ENCODE measurements around the gene APOA4. TPM values are rescaled to one million over a fixed set of nuclear protein-coding genes. Genes with fewer than 3 reads are reported as not detected.

APOA4 gene
- total RNA-seq, 1 experiment from 2014 or later = not detected

- CTCF ChIA-PET = interaction anchor here (0.6 to 1.8 kb wide), 7 partner anchors 10 to 318 kb away, joined by 3 to 9 read pairs (median 3); no protein-coding TSS in a partner anchor
- BruUV-seq (replicated peaks) = no TSS peak
- no peak overlapping the region for H2AFZ ChIP-seq (ENCODE audit: low read depth, low read length, poor library complexity, severe bottlenecking)
- peaks cover 35 to 38% of the 10 kb centered on the region in 2 experiments; a peak in 3 of 4 replicates for H3K36me3 ChIP-seq (ENCODE audit: control insufficient read depth in 1 of 2, insufficient read depth in 2 of 2, low read length in 2 of 2)
- H3K9ac ChIP-seq (ENCODE audit: low read length) = peak overlapping the region; percentile 94
- intact Hi-C loops (cut with micrococcal nuclease) = loop anchor here (1.0 kb wide), 1 partner anchor 319 kb away; no protein-coding TSS in a partner anchor
- DNase-seq (ENCODE audit: low read depth, low spot score) (no peak), ATAC-seq (no peak)
- peaks cover 12 to 23% of the 10 kb centered on the region in 2 experiments for H3K4me1 ChIP-seq (ENCODE audit: control insufficient read depth in 1 of 2, insufficient read depth in 2 of 2, low read length in 2 of 2)
- no peaks in the 10 kb centered on the region for H3K9me3 ChIP-seq (ENCODE audit: control insufficient read depth in 1 of 2, insufficient read depth in 1 of 2, low read depth in 1 of 2, low read length in 2 of 2)
- peak overlapping the region; percentile 43; the same call in 1 of the 2 replicates for H3K27ac ChIP-seq (ENCODE audit: low read depth, low read length)
- RAD21 ChIA-PET (ENCODE audit: low non-redundant PET in 1 of 2, low total read pairs in 2 of 2, uncharacterized antibody in 2 of 2, unreplicated experiment in 2 of 2) = interaction anchor here in 1 of 2 experiments (0.6 kb wide), 1 partner anchor 12 kb away, joined by 4 read pairs; no protein-coding TSS in a partner anchor
- H3K27me3 ChIP-seq (ENCODE audit: insufficient read depth, low read length) = no peaks in the 10 kb centered on the region
- no peaks in the 10 kb centered on the region for H4K20me1 ChIP-seq (ENCODE audit: insufficient read depth)
- H3K4me3 ChIP-seq (replicated peaks in 1 of 2; ENCODE audit: low read depth in 1 of 2, low read length in 2 of 2) = peak overlapping the region; percentile 93 to 94
- H3K79me2 ChIP-seq (ENCODE audit: insufficient read depth, low read length) = peaks cover 19% of the 10 kb centered on the region
- TF ChIP-seq TCF7L2 (IDR thresholded peaks at IDR 0.05; ENCODE audit: borderline replicate concordance, extremely low read depth, insufficient read depth, insufficient read length) (no peak), ELF1 (IDR thresholded peaks at IDR 0.05; ENCODE audit: borderline replicate concordance, low read depth) (no peak), ATF3 (IDR thresholded peaks at IDR 0.05) (no peak), EZH2phosphoT487 (IDR thresholded peaks at IDR 0.05; ENCODE audit: borderline replicate concordance) (no peak), POLR2AphosphoS5 (IDR thresholded peaks at IDR 0.05; ENCODE audit: low read depth, low read length) (no peak), JUND (IDR thresholded peaks at IDR 0.05) (no peak), ZNF274 (IDR thresholded peaks at IDR 0.05; ENCODE audit: low read depth, low read length) (no peak), FOSL1 (IDR thresholded peaks at IDR 0.05; ENCODE audit: low read depth) (no peak), YY1 (IDR thresholded peaks at IDR 0.05; ENCODE audit: extremely low read depth, insufficient replicate concordance, low read depth, low read length) (no peak), ZBTB33 (IDR thresholded peaks at IDR 0.05; ENCODE audit: extremely low read depth, insufficient replicate concordance, low read length) (no peak), EGR1 (IDR thresholded peaks at IDR 0.05; ENCODE audit: low read depth) (no peak), RAD21 (IDR thresholded peaks at IDR 0.05; ENCODE audit: low read depth) (no peak), SIN3A (IDR thresholded peaks at IDR 0.05; ENCODE audit: low read depth) (no peak), SP1 (IDR thresholded peaks at IDR 0.05; ENCODE audit: low read depth) (no peak), CBX3 (IDR thresholded peaks at IDR 0.05; ENCODE audit: low read depth) (no peak), EZH2 (IDR thresholded peaks at IDR 0.05) (no peak), ZFX (IDR thresholded peaks at IDR 0.05) (no peak), MAX (IDR thresholded peaks at IDR 0.05) (no peak), CTCF (IDR thresholded peaks at IDR 0.05 in 2 of 3, conservative IDR thresholded peaks at IDR 0.05 in 1 of 3; ENCODE audit: borderline replicate concordance in 1 of 3, insufficient read depth in 1 of 3, low read depth in 2 of 3, low read length in 2 of 3) (no peak)
- POLR2A ChIA-PET = interaction anchor here (1.3 kb wide), 1 partner anchor 18 kb away, joined by 3 read pairs; no protein-coding TSS in a partner anchor
- H3K9me2 ChIP-seq (ENCODE audit: insufficient read depth) = no peaks in the 10 kb centered on the region
- H3K4me2 ChIP-seq (ENCODE audit: low read length) = peak overlapping the region; percentile 94
Measured at GRCh38 chr11:116787436-116787785, 35.7 kb downstream of the APOA4 start.
